Anterior cingulate cortex (tissue), 58 donors: ENCODE measurements around the gene PEA15.
A peak's percentile ranks its signal among the peaks of the same experiment; 100 is the strongest.

Experiments used
- DNase-seq, 58 donors: peaks; one replicate each; lab custom pipeline; 2025; lab: John Stamatoyannopoulos, UW

PEA15 gene

GRCh38 chr1:160261893-160262794, 57.0 kb downstream of the PEA15 start, which contains the start of gene DCAF8:
Gene DCAF8, minus strand, starts transcription at chr1:160262549. Its CDS starts 18,541 bp downstream, at chr1:160244008.
- DNase-seq: peak; percentile 75 to 99 (median 96)

DNA sequence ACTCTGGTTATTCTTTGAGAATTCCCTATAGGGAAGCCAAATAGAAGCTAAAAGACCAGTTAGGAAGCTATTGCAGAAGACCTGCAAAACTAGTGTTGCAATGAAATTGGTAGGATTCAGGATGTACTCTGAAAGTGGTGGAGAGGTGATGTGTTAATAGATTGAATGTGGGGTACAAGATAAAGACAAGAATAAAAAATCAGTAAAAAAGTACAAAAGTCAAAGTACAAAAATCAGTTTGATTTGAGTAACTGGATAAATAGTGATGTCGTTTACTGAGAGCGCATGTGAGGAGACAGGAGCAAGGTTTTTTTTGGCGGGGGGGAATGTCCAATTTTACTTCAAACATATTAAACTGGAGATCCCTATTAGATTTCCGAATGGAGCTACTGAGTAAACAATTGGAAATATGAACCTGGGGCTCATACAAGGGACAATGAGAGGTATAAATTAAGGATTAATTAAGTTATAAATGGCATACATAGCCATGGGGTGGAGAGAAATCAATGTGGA, 59.7 kb downstream of the PEA15 start:
- no peak for DNase-seq
